GM12864 (cell line): Measurements from ENCODE around the gene AMD1.
"Not testable (repeated sequence)": the region's sequence is repeated elsewhere in the genome, so short reads cannot be mapped to it uniquely, and the experiment has no call there.

ENCODE experiments used
- DNase-seq: peaks from one replicate; pipeline ENCODE4 v3.0.0-alpha.2; 2011; ENCODE audit warnings: low read depth
- H3K4me3 ChIP-seq: 2 replicates; pipeline ENCODE4 v1.5.1; 2011; ENCODE audit warnings: mild to moderate bottlenecking, low read depth, low read length, control low read depth
- CTCF ChIP-seq: IDR thresholded peaks from 2 replicates; pipeline ENCODE4 v1.5.1; 2011; ENCODE audit warnings: low read depth, mild to moderate bottlenecking, moderate library complexity, low read length, control low read depth, inconsistent platforms; ENCODE audit errors: missing control alignments

Gene AMD1

GRCh38 chr6:110873981-110874879, at the start of gene AMD1:
TSS of gene AMD1 (plus strand) at chr6:110874785. CDS start at chr6:110875106, 321 bp downstream.
- TF ChIP-seq CTCF, result no peak
- peak; percentile 94 for DNase-seq
- H3K4me3 ChIP-seq, result peak within 1 kb of the TSS; percentile 85

- DNase-seq, result no peak
- TF ChIP-seq CTCF, result no peak
- no peak overlapping the region for H3K4me3 ChIP-seq
These were observed 48.1 kb upstream of the AMD1 start for GRCh38 chr6:110826236-110827129.

- DNase-seq, result no peak
- no peak overlapping the region for H3K4me3 ChIP-seq
- no peak for TF ChIP-seq CTCF
These were observed 46.2 kb upstream of the AMD1 start for GRCh38 chr6:110828396-110828795.

- no peak for DNase-seq
- H3K4me3 ChIP-seq, result no peak overlapping the region
- no peak for TF ChIP-seq CTCF
These were observed 43.2 kb upstream of the AMD1 start for GRCh38 chr6:110831405-110831804.

- no peak for TF ChIP-seq CTCF
- H3K4me3 ChIP-seq, result no peak overlapping the region
These were observed 40.8 kb upstream of the AMD1 start for GRCh38 chr6:110833831-110834230.

GRCh38 chr6:110835751-110836150, 38.8 kb upstream of the AMD1 start:
- not testable (repeated sequence) for DNase-seq, H3K4me3 ChIP-seq

More at GRCh38 chr6:110833831-110834230, 40.8 kb upstream of the AMD1 start:
- DNase-seq, result no peak

- TF ChIP-seq CTCF, result no peak
These were observed 33.3 kb upstream of the AMD1 start for GRCh38 chr6:110841266-110841665.

More at GRCh38 chr6:110841266-110841665, 33.3 kb upstream of the AMD1 start:
- no peak for DNase-seq
- H3K4me3 ChIP-seq, result no peak overlapping the region
